ENCODE measurements around the gene LAMA4.
A peak's percentile ranks its signal among the peaks of the same experiment; 100 is the strongest.

The LAMA4 gene

GRCh38 chr6:112274774-112275173 is 20.4 kb upstream of the LAMA4 start:
- DNase-seq (ENCODE audit: low spot score): no peak

DNA sequence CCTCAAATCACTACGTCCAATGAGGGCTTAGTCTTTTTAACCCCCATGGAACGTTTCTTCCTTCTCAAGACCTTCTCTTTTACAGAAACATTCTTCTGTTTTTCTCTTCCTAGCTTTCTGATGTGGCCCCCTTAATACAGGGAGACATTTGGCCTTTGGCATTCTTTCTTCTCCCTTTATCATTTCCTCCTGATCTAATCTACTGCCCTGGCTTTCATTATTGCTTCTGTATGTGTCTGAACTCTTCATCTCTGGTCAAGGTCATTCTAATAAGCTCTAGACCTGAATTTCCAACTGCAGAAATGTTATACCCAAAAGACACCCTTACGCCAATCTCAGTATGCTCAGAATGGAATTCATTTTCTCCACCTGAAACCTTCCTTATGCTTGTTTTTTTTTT is 18.4 kb upstream of the LAMA4 start:
- peak; percentile 10 for DNase-seq (ENCODE audit: low spot score)

- DNase-seq (ENCODE audit: low spot score): no peak
Observed at GRCh38 chr6:112270756-112271155, 16.4 kb upstream of the LAMA4 start.

DNA sequence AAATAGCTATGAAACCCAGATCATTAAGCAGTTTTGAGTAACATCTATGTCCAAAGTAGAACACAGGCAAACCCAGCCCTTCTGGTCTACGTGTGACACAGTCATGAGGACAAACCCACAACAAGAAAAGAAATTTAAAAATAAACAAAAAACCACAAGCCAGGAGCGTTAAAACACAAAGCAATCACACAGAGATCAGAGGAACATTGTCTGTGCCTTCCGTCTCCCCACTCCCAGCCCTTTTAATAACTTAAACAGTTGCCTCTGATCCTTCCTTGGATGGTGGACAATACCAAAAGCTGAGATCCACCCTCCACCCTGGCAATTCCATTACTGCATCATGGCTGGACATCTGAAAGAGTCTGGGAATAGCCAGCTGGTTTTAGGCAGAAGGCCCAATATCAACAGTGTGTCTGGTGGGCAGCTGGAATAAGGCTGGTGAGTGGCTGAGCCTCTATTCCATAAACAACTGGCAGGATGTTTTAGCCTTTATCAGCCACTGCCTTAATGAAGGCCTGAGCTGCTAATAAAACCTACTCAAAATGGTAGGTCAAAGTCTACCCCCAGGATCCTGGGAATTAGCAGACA is 15.7 kb upstream of the LAMA4 start:
- no peak for DNase-seq (ENCODE audit: low spot score)

- DNase-seq (ENCODE audit: low spot score): no peak
Observed at GRCh38 chr6:112269114-112269513, 14.7 kb upstream of the LAMA4 start.

GRCh38 chr6:112268654-112269053 is 14.3 kb upstream of the LAMA4 start:
- no peak for DNase-seq (ENCODE audit: low spot score)

DNA sequence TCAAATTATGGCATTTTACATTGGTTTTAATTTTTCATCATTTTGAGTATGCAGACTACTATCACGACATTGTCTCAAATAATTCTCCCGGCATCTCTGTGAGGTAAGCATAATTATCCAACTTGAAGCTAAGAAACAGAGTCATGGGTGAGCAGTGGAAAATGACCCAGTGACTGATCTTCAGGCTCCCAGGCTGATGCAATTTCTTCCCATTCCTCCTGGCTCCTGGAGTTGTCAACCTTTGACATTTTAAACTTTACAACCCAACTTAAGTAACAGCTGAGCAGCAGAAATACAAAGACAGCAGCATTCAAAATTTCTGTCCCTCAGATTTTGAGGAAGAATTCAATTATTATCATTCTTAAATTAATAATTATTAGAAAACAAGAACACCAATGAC is 13.7 kb upstream of the LAMA4 start:
- DNase-seq (ENCODE audit: low spot score): no peak

- DNase-seq (ENCODE audit: low spot score): no peak
Observed at GRCh38 chr6:112266331-112266730, 12.0 kb upstream of the LAMA4 start.

GRCh38 chr6:112259337-112259675 is 4.9 kb upstream of the LAMA4 start:
- DNase-seq (ENCODE audit: low spot score): no peak

DNA sequence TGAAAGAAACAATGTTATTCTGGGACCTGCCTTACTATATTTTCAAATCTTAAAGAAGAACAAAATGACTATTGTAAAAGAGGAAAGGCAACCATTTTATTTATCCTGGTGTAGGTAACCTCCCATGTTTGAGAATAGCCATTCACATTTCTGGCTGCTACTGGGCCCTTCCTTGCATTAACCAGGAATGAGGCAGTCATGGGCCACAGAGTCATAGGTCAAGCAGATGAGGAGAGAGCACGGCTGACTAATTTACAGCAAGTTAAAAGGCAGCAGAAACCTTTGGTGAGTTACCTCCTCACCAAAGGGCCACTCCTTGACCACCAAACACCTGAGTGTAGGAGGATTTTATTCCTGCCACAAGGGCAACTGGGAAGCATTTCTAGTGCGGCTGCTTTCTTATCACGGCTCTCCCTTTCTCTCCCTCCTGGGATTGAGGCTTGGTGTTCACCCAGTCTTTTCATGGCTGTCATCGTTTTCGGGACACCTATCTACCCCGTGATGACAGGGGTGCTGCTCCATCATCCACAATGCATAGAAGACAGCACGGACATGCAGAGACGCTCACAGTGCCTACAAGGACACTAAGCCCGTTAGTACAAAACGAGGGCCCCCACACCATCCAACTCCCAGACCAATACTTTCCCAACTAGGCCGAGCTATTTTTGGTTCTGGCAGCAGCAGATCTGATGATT is 4.4 kb upstream of the LAMA4 start:
- no peak for DNase-seq (ENCODE audit: low spot score)

- DNase-seq (ENCODE audit: low spot score): no peak
Observed at GRCh38 chr6:112257178-112257855, 3.0 kb upstream of the LAMA4 start.

DNA sequence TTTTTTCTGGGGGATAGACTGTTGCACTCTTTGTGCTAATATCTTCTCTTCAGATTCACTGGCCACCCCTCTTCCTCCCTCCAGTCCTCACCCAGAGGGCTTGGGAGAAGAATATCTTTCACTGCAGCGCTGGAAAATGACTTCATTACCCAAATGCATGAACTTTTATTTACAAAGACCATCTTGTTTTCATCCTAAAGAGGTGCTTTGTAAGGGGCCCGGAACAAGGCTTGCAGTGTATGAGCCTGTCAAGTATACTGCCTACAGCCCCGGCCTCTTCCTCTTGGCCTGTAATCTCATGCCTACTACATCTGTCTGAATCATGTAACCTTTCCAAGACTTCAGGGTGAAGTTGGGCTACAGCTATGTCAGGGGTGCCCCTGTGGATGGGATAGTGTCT is 554 bp upstream of the LAMA4 start:
- DNase-seq (ENCODE audit: low spot score): no peak

GRCh38 chr6:112253498-112253840 is 898 bp downstream of the LAMA4 start:
- DNase-seq (ENCODE audit: low spot score): no peak

DNA sequence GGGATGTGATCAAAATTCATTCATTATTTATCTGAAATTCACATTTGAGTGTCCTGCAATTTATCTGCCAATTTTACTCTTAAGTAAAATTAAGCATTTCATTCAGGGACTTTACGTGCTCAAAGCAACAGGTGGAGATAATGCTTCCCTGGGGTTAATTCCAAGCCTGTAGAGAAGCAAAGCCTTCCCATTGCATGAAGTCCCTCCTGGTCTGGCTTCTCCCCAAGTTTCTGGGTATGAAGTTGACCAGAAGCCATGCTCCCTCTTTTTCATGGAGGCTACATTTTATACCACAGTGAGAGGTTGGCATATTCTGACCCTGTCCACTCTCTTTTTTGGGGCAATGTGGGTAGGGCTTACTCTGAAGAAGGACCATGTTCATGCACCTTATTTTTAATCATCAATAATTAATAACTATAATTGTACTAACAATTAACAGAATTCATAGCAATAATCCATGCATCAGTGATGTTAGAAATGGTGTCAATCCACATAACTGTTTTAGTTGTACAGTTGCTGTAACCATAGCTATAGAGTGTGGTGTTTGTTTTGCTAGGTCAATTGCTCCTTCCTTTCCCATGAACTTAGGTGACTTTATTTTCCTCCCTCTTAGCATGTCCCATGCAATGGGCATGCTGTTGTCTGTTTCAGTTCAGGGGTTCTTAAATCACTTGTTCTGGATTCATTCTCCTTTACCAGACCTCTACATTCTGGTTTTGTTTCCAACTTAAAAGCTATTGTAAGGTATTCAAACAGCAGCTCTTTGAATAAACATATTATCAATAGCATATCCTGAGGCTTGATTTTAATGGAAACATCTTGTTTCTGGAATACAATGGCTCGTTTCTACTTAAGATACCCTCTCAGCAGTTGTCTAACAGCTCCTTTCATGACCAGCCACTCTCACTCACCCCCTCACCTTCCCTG is 1.5 kb downstream of the LAMA4 start:
- DNase-seq (ENCODE audit: low spot score): no peak

GRCh38 chr6:112251171-112251875 is 3.0 kb downstream of the LAMA4 start:
- DNase-seq (ENCODE audit: low spot score): no peak

DNA sequence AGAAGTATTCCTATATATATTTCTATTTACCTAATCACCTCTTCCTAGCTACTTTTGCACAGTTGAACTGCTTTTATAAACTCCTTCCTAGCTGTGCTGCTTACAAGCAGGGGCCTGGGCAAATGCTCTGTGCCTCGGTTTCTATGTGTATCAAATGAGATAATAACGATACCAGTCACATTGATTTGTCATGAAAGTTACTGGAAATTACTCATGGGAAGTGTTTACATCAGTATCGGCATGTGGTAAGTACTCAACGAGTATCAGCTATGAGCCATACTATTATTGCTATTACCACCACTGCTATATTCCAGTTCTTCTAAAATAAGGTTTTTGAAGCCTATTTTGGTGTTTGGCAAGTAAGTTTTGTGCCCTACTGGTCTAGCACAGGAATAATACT is 4.9 kb downstream of the LAMA4 start:
- DNase-seq (ENCODE audit: low spot score): no peak

DNA sequence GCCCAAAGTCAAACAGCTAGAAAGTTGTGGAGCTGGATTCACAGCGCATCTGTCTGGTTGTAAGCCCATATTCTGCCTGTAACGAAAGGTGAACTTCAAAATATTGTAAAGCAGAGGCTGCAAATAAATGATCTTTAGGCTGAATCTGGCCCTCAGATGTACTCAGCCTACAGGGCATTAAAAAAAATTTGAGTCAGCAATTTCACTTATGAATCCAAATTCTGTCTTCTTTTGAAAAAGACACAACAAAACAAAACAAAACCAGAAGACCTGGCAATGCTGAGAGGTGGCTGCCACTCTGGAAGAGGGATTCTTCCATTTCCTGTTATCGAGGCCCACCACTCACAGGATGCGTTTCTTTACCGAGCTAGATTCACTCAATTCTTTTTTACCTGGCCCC is 7.1 kb downstream of the LAMA4 start:
- no peak for DNase-seq (ENCODE audit: low spot score)

DNA sequence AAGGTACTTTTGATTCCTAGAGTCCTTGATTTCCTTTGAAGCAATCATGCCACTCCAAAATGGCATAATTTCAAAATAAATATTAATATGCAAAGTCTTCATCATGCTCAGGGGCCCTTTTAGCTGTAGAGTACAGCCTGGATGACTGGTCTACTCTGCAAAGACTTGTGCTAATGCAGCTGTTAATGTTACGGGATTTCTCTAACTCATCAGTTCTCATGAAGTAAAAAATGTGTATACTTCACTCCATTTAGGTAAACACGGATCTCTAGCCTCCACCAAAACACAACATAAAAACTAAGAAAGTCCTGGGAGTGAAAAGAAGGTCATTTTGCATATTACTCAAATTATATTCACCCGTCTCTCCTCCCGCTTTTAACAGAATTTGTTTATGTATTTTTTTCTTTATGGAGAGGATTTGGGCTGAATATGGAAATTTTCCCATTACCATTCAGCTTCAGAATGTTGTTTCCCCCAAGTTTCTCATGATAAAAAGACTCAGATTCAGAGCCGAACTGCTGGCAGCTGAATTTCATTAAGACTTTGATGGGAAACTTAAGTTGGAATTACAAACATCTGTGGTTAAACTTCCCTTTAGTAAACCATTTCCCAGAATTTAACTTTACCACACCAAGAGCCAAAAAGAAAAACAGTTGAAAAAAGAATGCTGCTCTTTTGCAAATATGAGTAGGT is 8.7 kb downstream of the LAMA4 start:
- no peak for DNase-seq (ENCODE audit: low spot score)

DNA sequence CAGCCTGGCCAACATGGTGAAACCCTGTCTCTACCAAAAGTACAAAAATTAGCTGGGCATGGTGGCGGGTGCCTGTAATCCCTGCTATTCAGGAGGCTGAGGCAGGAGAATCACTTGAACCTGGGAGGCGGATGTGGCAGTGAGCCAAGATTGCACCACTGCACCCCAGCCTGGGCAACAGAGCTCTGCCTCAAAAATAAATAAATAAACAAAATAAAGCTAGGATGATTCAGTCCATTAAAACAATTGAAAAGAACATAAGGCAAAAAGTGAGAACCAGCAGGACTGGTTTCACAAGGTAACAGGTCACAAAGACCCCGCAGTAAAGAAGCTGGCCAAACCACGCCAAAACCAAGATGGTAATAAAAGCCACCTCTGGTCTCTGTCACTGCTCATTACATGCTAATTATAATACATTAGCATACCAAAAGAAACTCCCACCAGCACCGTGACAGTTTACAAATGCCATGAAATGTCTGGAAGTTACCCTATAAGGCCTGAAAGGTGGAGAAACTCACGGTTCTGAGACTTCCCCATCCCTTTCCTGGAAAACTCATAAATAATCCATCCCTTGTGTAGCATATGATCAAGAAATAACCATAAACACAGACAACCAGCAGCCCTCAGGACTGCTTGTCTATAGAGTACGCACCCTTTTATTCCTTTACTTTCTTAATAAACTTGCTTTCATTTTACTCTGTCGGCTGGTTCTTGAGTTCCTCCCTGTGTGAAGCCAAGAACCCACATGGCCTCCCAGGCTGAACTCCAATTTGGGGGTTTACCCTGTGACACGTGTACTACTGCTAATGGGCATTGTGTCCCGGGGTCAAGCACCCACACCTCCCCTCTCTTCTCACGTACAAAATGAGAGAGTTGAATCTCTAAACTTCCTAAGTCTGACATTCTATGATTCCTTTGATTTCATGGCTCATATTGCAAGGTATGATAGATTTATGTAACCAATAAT is 10.2 kb downstream of the LAMA4 start:
- DNase-seq (ENCODE audit: low spot score): no peak

Measured in SK-N-DZ (cell line).